ENCODE data around the gene PRR16.

DNA sequence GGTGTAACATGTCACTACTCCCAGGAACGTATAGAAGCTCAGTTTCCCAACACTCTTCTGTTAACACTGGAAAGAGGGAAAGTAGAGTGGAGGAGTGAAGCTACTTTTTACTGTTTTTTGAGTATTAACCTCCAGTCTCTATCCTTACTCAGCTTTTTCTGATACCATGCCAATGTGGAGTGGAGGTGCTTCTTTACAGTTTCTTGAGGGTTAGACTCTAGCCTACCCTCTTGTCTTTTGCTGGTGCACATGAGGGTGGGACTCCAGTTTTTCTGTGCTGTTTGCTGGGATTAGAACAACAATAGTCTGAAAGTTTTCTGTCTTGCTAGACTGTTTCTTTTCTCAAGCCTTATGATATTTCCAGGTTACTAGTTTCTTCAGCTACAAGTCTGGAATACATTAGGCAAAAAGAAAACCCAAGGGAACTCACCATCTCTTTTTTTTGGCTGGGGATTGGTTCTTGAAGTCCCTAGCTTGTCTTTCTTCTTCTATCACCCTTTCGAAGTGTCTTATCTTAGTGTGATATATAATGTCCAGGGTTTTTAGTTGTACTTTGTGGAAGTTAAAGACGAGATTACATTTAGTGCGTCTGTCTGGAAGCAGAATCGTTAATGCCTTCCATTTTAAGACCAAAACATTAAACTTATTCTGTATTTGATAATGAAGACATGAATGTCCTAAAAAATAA, 35.9 kb downstream of the PRR16 start:
- no peak for TF ChIP-seq STAT1 (IDR thresholded peaks at IDR 0.05; ENCODE audit: unreplicated experiment)
- no peak for TF ChIP-seq CTCF (conservative IDR thresholded peaks at IDR 0.05; ENCODE audit: low read depth in 2 of 2)
- no peak for TF ChIP-seq POLR2AphosphoS5 (IDR thresholded peaks at IDR 0.05; ENCODE audit: low read depth)
- TF ChIP-seq ZNF331 (CRISPR knock-in tag; IDR thresholded peaks at IDR 0.05; ENCODE audit: low read depth), result no peak
- TF ChIP-seq REST (IDR thresholded peaks at IDR 0.05; ENCODE audit: unreplicated experiment), result no peak
- TF ChIP-seq ETS1 (IDR thresholded peaks at IDR 0.05), result no peak
- no peak for TF ChIP-seq EZH2phosphoT487 (IDR thresholded peaks at IDR 0.05; ENCODE audit: unreplicated experiment)

All from GM23338 (cell line).